ENCODE results near the gene RGS6.

RGS6 gene

GRCh38 chr14:72336311-72336980 lies 404.2 kb downstream of the RGS6 start:
- no peaks in the 10 kb centered on the region for H3K4me1 Mint-ChIP-seq
- H3K4me3 Mint-ChIP-seq: no peak overlapping the region
- peaks cover 61% of the 10 kb centered on the region for H3K27me3 Mint-ChIP-seq
- no peak for ATAC-seq
- peaks cover 3% of the 10 kb centered on the region for H3K9me3 Mint-ChIP-seq
- no peak overlapping the region for H3K27ac Mint-ChIP-seq
- H3K36me3 Mint-ChIP-seq: no peaks in the 10 kb centered on the region

GRCh38 chr14:72341237-72341636 lies 409.0 kb downstream of the RGS6 start:
- no peak overlapping the region for H3K4me3 Mint-ChIP-seq
- ATAC-seq: no peak
- no peak overlapping the region for H3K27ac Mint-ChIP-seq
- H3K9me3 Mint-ChIP-seq: peaks cover 3% of the 10 kb centered on the region
- no peaks in the 10 kb centered on the region for H3K36me3 Mint-ChIP-seq
- no peaks in the 10 kb centered on the region for H3K4me1 Mint-ChIP-seq
- H3K27me3 Mint-ChIP-seq: peaks cover 28% of the 10 kb centered on the region

- no peak for ATAC-seq
- H3K27ac Mint-ChIP-seq: no peak overlapping the region
- peaks cover 24% of the 10 kb centered on the region for H3K27me3 Mint-ChIP-seq
- no peak overlapping the region for H3K4me3 Mint-ChIP-seq
- H3K9me3 Mint-ChIP-seq: peaks cover 3% of the 10 kb centered on the region
- H3K4me1 Mint-ChIP-seq: no peaks in the 10 kb centered on the region
- no peaks in the 10 kb centered on the region for H3K36me3 Mint-ChIP-seq
Observed at GRCh38 chr14:72341686-72342085, 409.5 kb downstream of the RGS6 start.

- Mint-ChIP-seq H3K27ac (no peak overlapping the region), H3K36me3 (no peaks in the 10 kb centered on the region), H3K4me3 (no peak overlapping the region), H3K9me3 (no peaks in the 10 kb centered on the region), H3K27me3 (peaks cover 23% of the 10 kb centered on the region), H3K4me1 (peaks cover 4% of the 10 kb centered on the region)
- no peak for ATAC-seq
Observed at GRCh38 chr14:72347118-72347517, 414.9 kb downstream of the RGS6 start.

GRCh38 chr14:72350215-72350614 lies 418.0 kb downstream of the RGS6 start:
- Mint-ChIP-seq H3K4me3 (no peak overlapping the region), H3K27me3 (peaks cover 35% of the 10 kb centered on the region), H3K36me3 (no peaks in the 10 kb centered on the region), H3K4me1 (peaks cover 4% of the 10 kb centered on the region), H3K9me3 (no peaks in the 10 kb centered on the region), H3K27ac (no peak overlapping the region)
- peak; percentile 69 for ATAC-seq

GRCh38 chr14:72352012-72352411 lies 419.8 kb downstream of the RGS6 start:
- Mint-ChIP-seq H3K4me1 (peaks cover 4% of the 10 kb centered on the region), H3K36me3 (no peaks in the 10 kb centered on the region), H3K27me3 (peaks cover 43% of the 10 kb centered on the region), H3K27ac (no peak overlapping the region), H3K9me3 (no peaks in the 10 kb centered on the region), H3K4me3 (no peak overlapping the region)
- no peak for ATAC-seq

- H3K4me3 Mint-ChIP-seq: no peak overlapping the region
- no peaks in the 10 kb centered on the region for H3K4me1 Mint-ChIP-seq
Observed at GRCh38 chr14:72366619-72367018, 434.4 kb downstream of the RGS6 start.

GRCh38 chr14:72369106-72369505 lies 436.9 kb downstream of the RGS6 start:
- no peaks in the 10 kb centered on the region for H3K9me3 Mint-ChIP-seq
- H3K27ac Mint-ChIP-seq: no peak overlapping the region
- no peak overlapping the region for H3K4me3 Mint-ChIP-seq
- H3K36me3 Mint-ChIP-seq: peaks cover 5% of the 10 kb centered on the region
- peaks cover 36% of the 10 kb centered on the region for H3K27me3 Mint-ChIP-seq
- H3K4me1 Mint-ChIP-seq: no peaks in the 10 kb centered on the region
- ATAC-seq: no peak

More at GRCh38 chr14:72366619-72367018, 434.4 kb downstream of the RGS6 start:
- H3K27ac Mint-ChIP-seq: no peak overlapping the region
- H3K27me3 Mint-ChIP-seq: peaks cover 27% of the 10 kb centered on the region
- H3K9me3 Mint-ChIP-seq: no peaks in the 10 kb centered on the region
- H3K36me3 Mint-ChIP-seq: peaks cover 5% of the 10 kb centered on the region
- ATAC-seq: no peak

- no peak for ATAC-seq
- H3K27me3 Mint-ChIP-seq: peaks cover 64% of the 10 kb centered on the region
- H3K4me1 Mint-ChIP-seq: no peaks in the 10 kb centered on the region
- no peaks in the 10 kb centered on the region for H3K36me3 Mint-ChIP-seq
- H3K9me3 Mint-ChIP-seq: peaks cover 18% of the 10 kb centered on the region
- no peak overlapping the region for H3K27ac Mint-ChIP-seq
- H3K4me3 Mint-ChIP-seq: no peak overlapping the region
Observed at GRCh38 chr14:72377016-72377415, 444.8 kb downstream of the RGS6 start.

GRCh38 chr14:72380456-72380855 lies 448.2 kb downstream of the RGS6 start:
- peaks cover 57% of the 10 kb centered on the region for H3K27me3 Mint-ChIP-seq
- no peaks in the 10 kb centered on the region for H3K4me1 Mint-ChIP-seq
- no peak overlapping the region for H3K27ac Mint-ChIP-seq
- ATAC-seq: no peak
- peaks cover 15% of the 10 kb centered on the region for H3K9me3 Mint-ChIP-seq
- no peaks in the 10 kb centered on the region for H3K36me3 Mint-ChIP-seq
- no peak overlapping the region for H3K4me3 Mint-ChIP-seq

- Mint-ChIP-seq H3K4me3 (no peak overlapping the region), H3K36me3 (no peaks in the 10 kb centered on the region), H3K27ac (no peak overlapping the region), H3K4me1 (no peaks in the 10 kb centered on the region), H3K9me3 (peaks cover 6% of the 10 kb centered on the region), H3K27me3 (peaks cover 43% of the 10 kb centered on the region)
- no peak for ATAC-seq
Observed at GRCh38 chr14:72383865-72384264, 451.6 kb downstream of the RGS6 start.

GRCh38 chr14:72387726-72388125 lies 455.5 kb downstream of the RGS6 start:
- Mint-ChIP-seq H3K4me1 (no peaks in the 10 kb centered on the region), H3K9me3 (peaks cover 3% of the 10 kb centered on the region), H3K27ac (no peak overlapping the region)

GRCh38 chr14:72389200-72389599 lies 457.0 kb downstream of the RGS6 start:
- Mint-ChIP-seq H3K36me3 (no peaks in the 10 kb centered on the region), H3K27me3 (peaks cover 30% of the 10 kb centered on the region), H3K27ac (no peak overlapping the region), H3K9me3 (peaks cover 11% of the 10 kb centered on the region), H3K4me3 (no peak overlapping the region), H3K4me1 (no peaks in the 10 kb centered on the region)
- no peak for ATAC-seq

More at GRCh38 chr14:72387726-72388125, 455.5 kb downstream of the RGS6 start:
- Mint-ChIP-seq H3K4me3 (no peak overlapping the region), H3K27me3 (peaks cover 30% of the 10 kb centered on the region), H3K36me3 (no peaks in the 10 kb centered on the region)
- no peak for ATAC-seq

GRCh38 chr14:72401101-72401625 lies 468.9 kb downstream of the RGS6 start:
- no peak for ATAC-seq
- peaks cover 62% of the 10 kb centered on the region for H3K27me3 Mint-ChIP-seq
- H3K4me3 Mint-ChIP-seq: no peak overlapping the region
- peaks cover 2% of the 10 kb centered on the region for H3K9me3 Mint-ChIP-seq
- H3K36me3 Mint-ChIP-seq: no peaks in the 10 kb centered on the region
- no peak overlapping the region for H3K27ac Mint-ChIP-seq
- peaks cover 7% of the 10 kb centered on the region for H3K4me1 Mint-ChIP-seq

- ATAC-seq: no peak
- peaks cover 63% of the 10 kb centered on the region for H3K27me3 Mint-ChIP-seq
- H3K36me3 Mint-ChIP-seq: no peaks in the 10 kb centered on the region
- peaks cover 7% of the 10 kb centered on the region for H3K4me1 Mint-ChIP-seq
- H3K9me3 Mint-ChIP-seq: peaks cover 2% of the 10 kb centered on the region
- H3K27ac Mint-ChIP-seq: no peak overlapping the region
- no peak overlapping the region for H3K4me3 Mint-ChIP-seq
Observed at GRCh38 chr14:72401632-72402376, 469.6 kb downstream of the RGS6 start.

- H3K9me3 Mint-ChIP-seq: peaks cover 2% of the 10 kb centered on the region
- peaks cover 63% of the 10 kb centered on the region for H3K27me3 Mint-ChIP-seq
Observed at GRCh38 chr14:72402377-72402772, 470.1 kb downstream of the RGS6 start.

More at GRCh38 chr14:72402377-72402772, 470.1 kb downstream of the RGS6 start:
- no peak for ATAC-seq
- Mint-ChIP-seq H3K4me3 (no peak overlapping the region), H3K27ac (no peak overlapping the region), H3K36me3 (no peaks in the 10 kb centered on the region), H3K4me1 (peaks cover 7% of the 10 kb centered on the region)

Data from stimulated activated memory B cell treated with anti-CD40 and anti-IgM and Interleukin-4, amounts not matched to agents 10 μg/mL and 1 μg/mL and 100 μg/mL, for 72 hours (primary cell).